IPS DF 4.7 (cell line): ENCODE results near the gene PIP4K2A.
"Not testable (repeated sequence)": the region's sequence is repeated elsewhere in the genome, so short reads cannot be mapped to it uniquely, and the experiment has no call there.

Experiments
- DNase-seq: peaks from one replicate; pipeline ENCODE4 v3.0.0-alpha.2; 2013; ENCODE audit warnings: low spot score; ENCODE audit errors: extremely low read depth

Gene PIP4K2A

GRCh38 chr10:22557321-22557720, 157.1 kb downstream of the PIP4K2A start:
- DNase-seq: no peak

GRCh38 chr10:22556774-22557173, 157.6 kb downstream of the PIP4K2A start:
- DNase-seq: no peak

GRCh38 chr10:22554461-22555182, 159.8 kb downstream of the PIP4K2A start:
- DNase-seq: no peak

- no peak for DNase-seq
These were observed 160.9 kb downstream of the PIP4K2A start for GRCh38 chr10:22553452-22553995.

- no peak for DNase-seq
These were observed 161.4 kb downstream of the PIP4K2A start for GRCh38 chr10:22552888-22553378.

GRCh38 chr10:22551681-22552365, 162.6 kb downstream of the PIP4K2A start:
- no peak for DNase-seq

GRCh38 chr10:22550732-22551131, 163.6 kb downstream of the PIP4K2A start:
- no peak for DNase-seq

GRCh38 chr10:22548344-22548743, 166.0 kb downstream of the PIP4K2A start:
- DNase-seq: no peak

- DNase-seq: no peak
These were observed 168.7 kb downstream of the PIP4K2A start for GRCh38 chr10:22545643-22546042.

GRCh38 chr10:22544325-22545068, 169.9 kb downstream of the PIP4K2A start:
- no peak for DNase-seq

GRCh38 chr10:22542773-22543172, 171.6 kb downstream of the PIP4K2A start:
- DNase-seq: no peak

- DNase-seq: no peak
These were observed 172.5 kb downstream of the PIP4K2A start for GRCh38 chr10:22541900-22542299.

GRCh38 chr10:22539579-22540298, 174.6 kb downstream of the PIP4K2A start:
- no peak for DNase-seq

- no peak for DNase-seq
These were observed 176.6 kb downstream of the PIP4K2A start for GRCh38 chr10:22537810-22538209.

GRCh38 chr10:22536620-22537019, 177.8 kb downstream of the PIP4K2A start:
- DNase-seq: no peak

GRCh38 chr10:22534849-22535604, 179.4 kb downstream of the PIP4K2A start:
- no peak for DNase-seq

GRCh38 chr10:22531441-22531840, 182.9 kb downstream of the PIP4K2A start:
- no peak for DNase-seq

- no peak for DNase-seq
These were observed 183.4 kb downstream of the PIP4K2A start for GRCh38 chr10:22531008-22531407.

- DNase-seq: no peak
These were observed 186.9 kb downstream of the PIP4K2A start for GRCh38 chr10:22527520-22527919.

- not testable (repeated sequence) for DNase-seq
These were observed 190.0 kb downstream of the PIP4K2A start for GRCh38 chr10:22524333-22524732.
